Smooth muscle cell (in vitro differentiated cells): ENCODE data around the gene CCT8. TPM values are rescaled to one million over a fixed set of nuclear protein-coding genes. Genes with fewer than 3 reads are reported as not detected.

Experiments used
- DNase-seq: peaks from one replicate; lab custom pipeline; 2025; ENCODE audit not compliant: unreplicated experiment; lab: John Stamatoyannopoulos, UW
- H2AFZ ChIP-seq: fragments of 200-600 bp; sonication (generic); 2 replicates; pipeline ENCODE4 v1.6.0; 2016; ENCODE audit warnings: antibody characterized with exemption, low read depth, mild to moderate bottlenecking
- H3F3A ChIP-seq: fragments of 200-600 bp; sonication (generic); 2 replicates; pipeline ENCODE4 v1.6.0; 2017; ENCODE audit warnings: antibody characterized with exemption, low read depth
- H3K27ac ChIP-seq: fragments of 200-600 bp; sonication (generic); 2 replicates; pipeline ENCODE4 v1.5.1; 2016; ENCODE audit warnings: low read depth, mild to moderate bottlenecking
- H3K27me3 ChIP-seq: fragments of 200-600 bp; sonication (generic); 2 replicates; pipeline ENCODE4 v1.6.1; 2016; ENCODE audit warnings: low read depth, mild to moderate bottlenecking
- H3K36me3 ChIP-seq: fragments of 200-600 bp; sonication (generic); 2 replicates; pipeline ENCODE4 v1.5.1; 2016; ENCODE audit warnings: low read depth
- H3K4me1 ChIP-seq: fragments of 200-600 bp; sonication (generic); 2 replicates; pipeline ENCODE4 v1.5.1; 2016; ENCODE audit warnings: low read depth
- H3K4me2 ChIP-seq: fragments of 200-600 bp; sonication (generic); 2 replicates; pipeline ENCODE4 v1.6.0; 2016; ENCODE audit warnings: mild to moderate bottlenecking
- H3K4me3 ChIP-seq: fragments of 200-600 bp; sonication (generic); 2 replicates; pipeline ENCODE4 v1.5.1; 2016; ENCODE audit warnings: mild to moderate bottlenecking
- H3K79me2 ChIP-seq: fragments of 200-600 bp; sonication (generic); 2 replicates; pipeline ENCODE4 v1.6.0; 2016; ENCODE audit warnings: low read depth, mild to moderate bottlenecking
- H3K9ac ChIP-seq: fragments of 200-600 bp; sonication (generic); 2 replicates; pipeline ENCODE4 v1.6.0; 2016; ENCODE audit warnings: low read depth
- H3K9me3 ChIP-seq: fragments of 200-600 bp; sonication (generic); replicated peaks from 2 replicates; pipeline ENCODE4 v1.5.1; 2016; ENCODE audit warnings: low read depth
- H4K20me1 ChIP-seq: fragments of 200-600 bp; sonication (generic); 2 replicates; pipeline ENCODE4 v1.6.0; 2016; ENCODE audit warnings: low read depth
- WGBS: methylation state at CpG from one replicate; pipeline ENCODE4 v1.1.7; 2016; ENCODE audit warnings: low lambda C conversion rate; 5-methylcytosine and 5-hydroxymethylcytosine counted together
- polyA plus RNA-seq: library from polyadenylated mRNA; unstranded; fragments of >200 nt; fragmentation: Nextera tagmentation; extraction: Ambion mirVana; gene quantifications from 2 replicates; pipeline ENCODE4 v1.2.1, GENCODE V29; 2016
- total RNA-seq: library from RNA; depleted of rRNA; stranded (reverse); fragments of >200 nt; gene quantifications from 2 replicates; pipeline ENCODE4 v1.2.3, GENCODE V29; 2014
- TF ChIP-seq, protein P1 (sequence below): fragments of 200-600 bp; sonication (generic); IDR thresholded peaks from 2 replicates; pipeline ENCODE4 v1.5.1; 2017; ENCODE audit warnings: borderline replicate concordance, mild to moderate bottlenecking, antibody characterized with exemption; ENCODE audit not compliant: insufficient read depth, poor library complexity, severe bottlenecking

Gene CCT8
- total and polyA plus RNA-seq, 2 experiments from 2014 or later = 125 to 184 TPM

DNA sequence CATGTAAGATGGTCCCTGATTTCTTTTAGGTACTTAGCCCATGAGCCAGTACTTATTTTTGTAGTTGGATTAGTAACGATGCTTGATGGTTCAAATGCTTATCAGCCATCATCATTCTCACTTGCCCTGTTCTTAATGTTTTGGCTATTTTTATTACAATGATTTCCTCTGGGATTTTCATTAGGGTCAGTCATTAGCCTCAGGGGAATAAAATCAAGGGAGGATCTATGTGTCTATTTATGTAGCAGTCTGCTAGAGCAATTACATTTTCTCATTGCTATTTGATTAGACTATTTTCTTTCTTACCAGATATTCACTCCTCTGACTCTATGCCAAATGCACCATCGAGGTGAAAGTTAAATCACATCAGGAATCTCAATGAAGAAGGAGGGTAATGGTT, 10.9 kb upstream of the CCT8 start:
- TF ChIP-seq, protein P1, sequence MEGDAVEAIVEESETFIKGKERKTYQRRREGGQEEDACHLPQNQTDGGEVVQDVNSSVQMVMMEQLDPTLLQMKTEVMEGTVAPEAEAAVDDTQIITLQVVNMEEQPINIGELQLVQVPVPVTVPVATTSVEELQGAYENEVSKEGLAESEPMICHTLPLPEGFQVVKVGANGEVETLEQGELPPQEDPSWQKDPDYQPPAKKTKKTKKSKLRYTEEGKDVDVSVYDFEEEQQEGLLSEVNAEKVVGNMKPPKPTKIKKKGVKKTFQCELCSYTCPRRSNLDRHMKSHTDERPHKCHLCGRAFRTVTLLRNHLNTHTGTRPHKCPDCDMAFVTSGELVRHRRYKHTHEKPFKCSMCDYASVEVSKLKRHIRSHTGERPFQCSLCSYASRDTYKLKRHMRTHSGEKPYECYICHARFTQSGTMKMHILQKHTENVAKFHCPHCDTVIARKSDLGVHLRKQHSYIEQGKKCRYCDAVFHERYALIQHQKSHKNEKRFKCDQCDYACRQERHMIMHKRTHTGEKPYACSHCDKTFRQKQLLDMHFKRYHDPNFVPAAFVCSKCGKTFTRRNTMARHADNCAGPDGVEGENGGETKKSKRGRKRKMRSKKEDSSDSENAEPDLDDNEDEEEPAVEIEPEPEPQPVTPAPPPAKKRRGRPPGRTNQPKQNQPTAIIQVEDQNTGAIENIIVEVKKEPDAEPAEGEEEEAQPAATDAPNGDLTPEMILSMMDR = no peak
- no peak overlapping the region for H3K4me3 ChIP-seq
- no peaks in the 10 kb centered on the region for H3K27me3 ChIP-seq
- H2AFZ ChIP-seq = no peak overlapping the region
- WGBS = 74% methylated on average over 2 of the region's 2 CpGs
- no peaks in the 10 kb centered on the region for H3F3A ChIP-seq
- no peaks in the 10 kb centered on the region for H4K20me1 ChIP-seq
- no peak for DNase-seq
- H3K36me3 ChIP-seq = no peaks in the 10 kb centered on the region
- H3K9ac ChIP-seq = no peak overlapping the region
- H3K4me1 ChIP-seq = no peaks in the 10 kb centered on the region
- no peak overlapping the region for H3K4me2 ChIP-seq
- H3K9me3 ChIP-seq = no peaks in the 10 kb centered on the region
- H3K79me2 ChIP-seq = no peaks in the 10 kb centered on the region
- no peak overlapping the region for H3K27ac ChIP-seq

DNA sequence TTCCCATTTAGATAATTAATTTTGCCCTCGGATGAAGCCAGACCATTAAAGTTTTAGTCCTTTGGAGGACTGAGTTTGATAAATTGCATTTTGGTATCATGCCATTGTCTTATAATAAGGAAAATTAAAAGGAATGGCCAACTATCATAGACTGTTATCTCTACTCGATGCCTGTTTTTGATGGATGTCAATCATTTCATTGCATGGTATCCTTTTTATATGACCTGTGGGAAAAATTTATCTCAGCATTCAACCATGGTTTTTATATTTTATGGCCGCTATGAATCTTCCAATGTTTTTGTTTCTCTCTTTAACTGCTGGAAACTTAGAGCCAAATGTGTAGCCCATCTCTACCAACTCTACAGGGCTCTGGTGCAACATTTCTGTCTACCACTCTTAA, 9.9 kb upstream of the CCT8 start:
- TF ChIP-seq, protein P1 = no peak
- no peaks in the 10 kb centered on the region for H3F3A ChIP-seq
- H4K20me1 ChIP-seq = no peaks in the 10 kb centered on the region
- no peaks in the 10 kb centered on the region for H3K27me3 ChIP-seq
- no peak overlapping the region for H3K9ac ChIP-seq
- no peak overlapping the region for H2AFZ ChIP-seq
- no peak overlapping the region for H3K27ac ChIP-seq
- no peak overlapping the region for H3K4me2 ChIP-seq
- H3K79me2 ChIP-seq = no peaks in the 10 kb centered on the region
- H3K36me3 ChIP-seq = no peaks in the 10 kb centered on the region
- WGBS = 99% methylated on average over 3 of the region's 3 CpGs
- H3K4me1 ChIP-seq = no peaks in the 10 kb centered on the region
- no peak for DNase-seq
- H3K9me3 ChIP-seq = no peaks in the 10 kb centered on the region
- H3K4me3 ChIP-seq = no peak overlapping the region

DNA sequence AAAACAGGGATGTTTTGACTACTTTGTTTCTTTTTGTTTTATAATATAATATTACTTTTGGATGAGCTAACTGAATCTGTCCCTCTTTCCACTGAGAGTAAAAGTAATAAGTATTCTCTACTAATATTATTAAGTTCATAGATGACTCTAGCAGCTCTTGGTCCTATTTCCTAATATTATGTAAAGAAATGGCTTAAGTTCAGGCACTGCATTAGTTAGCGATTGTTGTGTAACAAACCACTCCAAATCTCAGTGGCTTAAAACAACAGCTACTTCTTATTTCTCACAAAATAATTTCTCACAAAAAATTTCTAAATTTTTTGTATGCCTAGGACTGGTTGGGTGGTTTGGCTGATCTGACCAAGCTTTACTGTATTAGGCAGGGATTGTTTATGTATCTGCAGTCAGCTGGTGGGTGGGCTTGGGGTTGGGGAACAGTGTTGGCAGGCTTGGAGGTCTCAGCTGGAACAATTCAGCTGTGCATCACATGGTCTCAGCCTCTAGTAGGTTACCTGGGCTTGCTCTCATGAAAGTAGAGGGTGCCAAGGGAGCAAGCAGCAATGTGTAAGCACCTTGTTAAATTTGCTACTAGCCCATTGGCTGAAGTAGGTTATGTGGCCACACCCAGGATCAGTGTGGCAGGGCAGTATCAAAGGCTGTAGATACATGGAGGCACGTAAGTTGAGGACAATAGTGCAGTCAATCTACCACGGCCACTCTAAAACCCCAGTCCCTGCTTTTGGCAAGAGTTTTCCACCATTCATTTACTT, 8.8 kb upstream of the CCT8 start:
- Histone ChIP-seq H3K36me3 (no peaks in the 10 kb centered on the region), H3K27ac (no peak overlapping the region), H3F3A (no peaks in the 10 kb centered on the region), H3K79me2 (no peaks in the 10 kb centered on the region), H3K9ac (no peak overlapping the region), H3K4me3 (no peak overlapping the region), H4K20me1 (no peaks in the 10 kb centered on the region), H3K4me1 (no peaks in the 10 kb centered on the region), H3K27me3 (no peaks in the 10 kb centered on the region), H3K9me3 (no peaks in the 10 kb centered on the region), H2AFZ (no peak overlapping the region), H3K4me2 (no peak overlapping the region)
- TF ChIP-seq, protein P1 = no peak
- no peak for DNase-seq
- 95% methylated on average over 3 of the region's 3 CpGs for WGBS

DNA sequence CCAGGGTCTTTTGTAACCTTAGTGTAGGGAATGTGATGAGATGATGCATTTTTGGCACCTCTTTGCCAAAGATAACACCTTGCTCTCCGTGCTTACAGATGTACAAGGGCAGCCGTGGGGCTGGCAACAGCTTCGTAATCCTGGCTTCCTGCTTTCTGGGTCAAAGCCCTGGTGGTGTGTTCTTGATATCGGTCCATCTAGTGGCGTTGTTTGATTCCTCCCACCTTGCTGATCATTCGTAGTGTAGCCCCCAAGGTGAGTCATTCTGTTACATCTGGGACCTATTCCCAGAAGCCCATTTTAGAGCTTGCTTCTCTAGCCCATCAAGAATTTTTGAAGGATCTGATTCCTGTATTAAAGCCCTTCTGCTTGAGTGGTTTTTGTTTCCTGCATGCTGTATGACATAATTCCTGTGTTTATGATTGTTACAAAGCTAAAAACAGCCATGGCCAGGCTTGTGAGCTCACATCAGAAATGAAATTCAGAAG, 7.0 kb upstream of the CCT8 start:
- H2AFZ ChIP-seq = no peak overlapping the region
- H3K4me2 ChIP-seq = no peak overlapping the region

More for the DNA sequence above, 7.0 kb upstream of the CCT8 start:
- no peaks in the 10 kb centered on the region for H3F3A ChIP-seq
- H3K27me3 ChIP-seq = no peaks in the 10 kb centered on the region
- no peak overlapping the region for H3K27ac ChIP-seq
- WGBS = 90% methylated on average over 6 of the region's 6 CpGs
- H3K4me1 ChIP-seq = no peaks in the 10 kb centered on the region
- no peaks in the 10 kb centered on the region for H3K9me3 ChIP-seq
- no peaks in the 10 kb centered on the region for H3K36me3 ChIP-seq
- no peak for DNase-seq
- no peak overlapping the region for H3K4me3 ChIP-seq
- TF ChIP-seq, protein P1 = no peak
- H4K20me1 ChIP-seq = no peaks in the 10 kb centered on the region
- H3K79me2 ChIP-seq = no peaks in the 10 kb centered on the region
- no peak overlapping the region for H3K9ac ChIP-seq
